GM12878 (cell line): ENCODE data around the gene COQ5. TPM values are rescaled to one million over a fixed set of nuclear protein-coding genes. Genes with fewer than 3 reads are reported as not detected.

Experiments
- ATAC-seq: fragments of 200-7000 bp; cut with Tn5 transposase; 3 replicates; pipeline ENCODE4 v1.9.1; 2020; ENCODE audit warnings: mild to moderate bottlenecking, moderate library complexity
- BruUV-seq: library from RNA; stranded (reverse); fragments of 400-500 nt; replicated peaks from 2 replicates; lab custom pipeline; 2021; lab: Mats Ljungman, UMichigan
- CTCF ChIA-PET: fragments of 300-600 bp; sonication (Branson Sonifier 250); formaldehyde crosslinking; extraction: SDS; loops from one replicate; lab custom pipeline; 2021; ENCODE audit warnings: inconsistent platforms; lab: Yijun Ruan, JAX
- POLR2A ChIA-PET: fragments of 350-600 bp; formaldehyde crosslinking; extraction: SDS; loops from one replicate; lab custom pipeline; 2021; ENCODE audit warnings: inconsistent platforms; lab: Charles Lee
- RAD21 ChIA-PET: fragments of 300-600 bp; sonication (Branson Sonifier 250); formaldehyde crosslinking; loops from one replicate; lab custom pipeline; 2023; ENCODE audit warnings: antibody characterized with exemption; ENCODE audit not compliant: unreplicated experiment; lab: Charles Lee
- SMC1A ChIA-PET: fragments of 300-600 bp; sonication (Branson Sonifier 250); formaldehyde crosslinking; loops from one replicate; lab custom pipeline; 2023; ENCODE audit not compliant: unreplicated experiment, uncharacterized antibody; lab: Charles Lee
- DNase-seq: peaks from one replicate; pipeline ENCODE4 v3.0.0-alpha.2; 2011; ENCODE audit warnings: low read depth, low spot score
- FAIRE-seq: peaks from 3 replicates; lab custom pipeline; 2011; peaks lifted over from hg19 to GRCh38; lab: Jason Lieb, UNC
- H2AFZ ChIP-seq: 2 replicates; pipeline ENCODE4 v1.6.0; 2011; ENCODE audit warnings: low read depth, low read length, control low read depth; ENCODE audit not compliant: control insufficient read depth
- H3K27ac ChIP-seq: 2 replicates; pipeline ENCODE4 v1.5.1; 2011; ENCODE audit warnings: control low read depth; ENCODE audit not compliant: control insufficient read depth, insufficient read depth
- H3K27me3 ChIP-seq, 2 experiments: replicated peaks in 1 of 2; 2 replicates each; pipeline versions ENCODE4 v1.6.0 to v1.6.1; 2011; ENCODE audit warnings: low read length in 1 of 2; ENCODE audit not compliant: control insufficient read depth in 2 of 2, insufficient read depth in 2 of 2
- H3K36me3 ChIP-seq, 2 experiments: 2 replicates each; pipeline ENCODE4 v1.5.1; 2011; ENCODE audit warnings: low read length in 1 of 2; ENCODE audit not compliant: control insufficient read depth in 2 of 2, insufficient read depth in 2 of 2
- H3K4me1 ChIP-seq: 2 replicates; pipeline ENCODE4 v1.6.1; 2011; ENCODE audit warnings: mild to moderate bottlenecking, low read length, moderate library complexity, mixed read lengths; ENCODE audit not compliant: control insufficient read depth, insufficient read depth
- H3K4me2 ChIP-seq: 2 replicates; pipeline ENCODE4 v1.6.0; 2011; ENCODE audit warnings: control low read depth; ENCODE audit not compliant: control insufficient read depth, insufficient read depth
- H3K4me3 ChIP-seq: fragments of 200-600 bp; sonication (generic); 2 replicates; pipeline ENCODE4 v1.5.1; 2016
- H3K79me2 ChIP-seq: 2 replicates; pipeline ENCODE4 v1.6.0; 2011; ENCODE audit warnings: low read length; ENCODE audit not compliant: control insufficient read depth, insufficient read depth
- H3K9ac ChIP-seq: 2 replicates; pipeline ENCODE4 v1.8.0; 2011; ENCODE audit warnings: low read length, control low read depth, mixed read lengths; ENCODE audit not compliant: control insufficient read depth, insufficient read depth
- H3K9me3 ChIP-seq: replicated peaks from 3 replicates; pipeline ENCODE4 v1.5.1; 2011; ENCODE audit warnings: mild to moderate bottlenecking, low read length; ENCODE audit not compliant: control insufficient read depth, insufficient read depth
- H4K20me1 ChIP-seq: 2 replicates; pipeline ENCODE4 v1.6.0; 2011; ENCODE audit not compliant: control insufficient read depth, insufficient read depth
- ATF7 ChIP-seq: fragments of 450-650 bp; IDR thresholded peaks from 2 replicates; pipeline ENCODE4 v1.6.1; 2016; ENCODE audit warnings: low read depth, mild to moderate bottlenecking
- DPF2 ChIP-seq: fragments of 450-650 bp; IDR thresholded peaks from 2 replicates; pipeline ENCODE4 v1.6.1; 2017; ENCODE audit warnings: mild to moderate bottlenecking
- ELK1 ChIP-seq: IDR thresholded peaks from 2 replicates; pipeline ENCODE4 v1.6.1; 2012; ENCODE audit warnings: low read depth, low read length, improper control_type of control experiment
- RB1 ChIP-seq: fragments of 450-650 bp; formaldehyde crosslinking; IDR thresholded peaks from 2 replicates; pipeline ENCODE4 v1.6.1; 2017; ENCODE audit warnings: mild to moderate bottlenecking, borderline replicate concordance
- YBX1 ChIP-seq: fragments of 450-650 bp; IDR thresholded peaks from 2 replicates; pipeline ENCODE4 v1.6.1; 2016; ENCODE audit warnings: antibody characterized with exemption
- ZZZ3 ChIP-seq: IDR thresholded peaks from 2 replicates; pipeline ENCODE4 v1.6.1; 2011; ENCODE audit warnings: low read depth; ENCODE audit not compliant: control insufficient read depth, insufficient read length
- WGBS: methylation state at CpG from one replicate; pipeline ENCODE4 v1.1.6; 2016; ENCODE audit warnings: low lambda C conversion rate; ENCODE audit not compliant: insufficient replicate concordance, insufficient coverage; ENCODE audit errors: missing lambda C conversion rate; 5-methylcytosine and 5-hydroxymethylcytosine counted together
- in situ Hi-C: fragments of 300-500 bp; cut with MboI; formaldehyde crosslinking; loops from 9 replicates; pipeline ENCODE4 v1.14.3; 2018; ENCODE audit warnings: mixed read lengths
- intact Hi-C: fragments of 100-400 bp; cut with micrococcal nuclease; formaldehyde crosslinking; loops from one replicate; pipeline ENCODE4 v1.14.2; 2022; ENCODE audit not compliant: unreplicated experiment
- polyA plus RNA-seq, 11 experiments: library from polyadenylated mRNA; depleted of rRNA in 4 of 11; unstranded in 6 of 11; stranded (reverse) in 5 of 11; fragments of >200 nt; fragmentation: Nextera tagmentation in 4 of 11; fragmentation: Illumina TruSeq in 1 of 11; extraction: Ambion mirVana in 4 of 11; extraction: Trizol in 1 of 11; gene quantifications; 1 replicate in 1 of 11; 2 replicates in 10 of 11; pipeline versions ENCODE4 v1.2.1 to v1.2.3, GENCODE V29; 2011 to 2016; ENCODE audit warnings: inconsistent platforms in 2 of 11, missing spikeins in 2 of 11, low read depth in 1 of 11
- total RNA-seq, 4 experiments: library from RNA; depleted of rRNA in 3 of 4; stranded (reverse); fragments of >200 nt in 3 of 4; fragmentation: Illumina TruSeq in 1 of 4; extraction: Trizol in 1 of 4; gene quantifications; 2 replicates each; pipeline versions ENCODE4 v1.2.1 to v1.2.3, GENCODE V29; 2013 to 2021
- TF ChIP-seq, protein P1 (sequence below): fragments of 450-650 bp; formaldehyde crosslinking; IDR thresholded peaks from 2 replicates; pipeline ENCODE4 v1.4.0; 2022; ENCODE audit warnings: mild to moderate bottlenecking, moderate library complexity

The COQ5 gene
- total and polyA plus RNA-seq, 10 of the 15 experiments (the other 5 are each of a cell fraction or from before 2014, with no cell fraction given): 24.8 to 69.3 (median 37.8) TPM

DNA sequence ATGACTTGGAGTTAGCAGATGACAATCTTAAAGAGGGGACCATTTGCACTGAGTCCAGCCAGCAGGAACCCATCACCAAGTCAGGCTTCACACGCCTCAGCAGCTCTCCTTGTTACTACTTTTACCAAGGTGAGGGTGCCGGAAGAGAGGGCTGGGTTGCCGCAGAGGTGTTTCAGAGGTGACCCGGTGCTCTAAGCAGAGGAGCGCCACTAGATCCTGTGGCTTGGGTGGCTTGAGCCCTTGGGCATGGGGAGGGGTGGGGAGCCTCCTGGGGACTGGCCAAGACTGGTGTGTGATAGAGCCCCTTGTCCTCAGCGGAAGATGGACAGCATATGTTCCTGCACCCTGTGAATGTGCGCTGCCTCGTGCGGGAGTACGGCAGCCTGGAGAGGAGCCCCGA is 34.5 kb upstream of the COQ5 start (continued):
- TF ChIP-seq, protein P1, sequence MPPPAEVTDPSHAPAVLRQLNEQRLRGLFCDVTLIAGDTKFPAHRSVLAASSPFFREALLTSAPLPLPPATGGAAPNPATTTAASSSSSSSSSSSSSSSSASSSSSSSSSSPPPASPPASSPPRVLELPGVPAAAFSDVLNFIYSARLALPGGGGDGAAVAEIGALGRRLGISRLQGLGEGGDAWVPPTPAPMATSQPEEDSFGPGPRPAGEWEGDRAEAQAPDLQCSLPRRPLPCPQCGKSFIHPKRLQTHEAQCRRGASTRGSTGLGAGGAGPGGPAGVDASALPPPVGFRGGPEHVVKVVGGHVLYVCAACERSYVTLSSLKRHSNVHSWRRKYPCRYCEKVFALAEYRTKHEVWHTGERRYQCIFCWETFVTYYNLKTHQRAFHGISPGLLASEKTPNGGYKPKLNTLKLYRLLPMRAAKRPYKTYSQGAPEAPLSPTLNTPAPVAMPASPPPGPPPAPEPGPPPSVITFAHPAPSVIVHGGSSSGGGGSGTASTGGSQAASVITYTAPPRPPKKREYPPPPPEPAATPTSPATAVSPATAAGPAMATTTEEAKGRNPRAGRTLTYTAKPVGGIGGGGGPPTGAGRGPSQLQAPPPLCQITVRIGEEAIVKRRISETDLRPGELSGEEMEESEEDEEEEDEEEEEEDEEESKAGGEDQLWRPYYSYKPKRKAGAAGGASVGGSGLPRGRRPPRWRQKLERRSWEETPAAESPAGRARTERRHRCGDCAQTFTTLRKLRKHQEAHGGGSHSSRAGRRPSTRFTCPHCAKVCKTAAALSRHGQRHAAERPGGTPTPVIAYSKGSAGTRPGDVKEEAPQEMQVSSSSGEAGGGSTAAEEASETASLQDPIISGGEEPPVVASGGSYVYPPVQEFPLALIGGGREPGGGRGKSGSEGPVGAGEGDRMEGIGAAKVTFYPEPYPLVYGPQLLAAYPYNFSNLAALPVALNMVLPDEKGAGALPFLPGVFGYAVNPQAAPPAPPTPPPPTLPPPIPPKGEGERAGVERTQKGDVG (CRISPR knock-in tag): no peak
- no peak for TF ChIP-seq ELK1

GRCh38 chr12:120562906-120563305 is 33.9 kb upstream of the COQ5 start:
- Histone ChIP-seq H3K9me3 (no peaks in the 10 kb centered on the region), H3K79me2 (no peaks in the 10 kb centered on the region), H3K4me1 (no peaks in the 10 kb centered on the region), H3K36me3 (peaks cover 29 to 32% of the 10 kb centered on the region in 2 experiments), H3K9ac (no peak overlapping the region), H3K4me3 (no peak overlapping the region), H2AFZ (no peak overlapping the region), H3K27ac (no peak overlapping the region), H3K4me2 (no peak overlapping the region), H3K27me3 (no peaks in the 10 kb centered on the region), H4K20me1 (no peaks in the 10 kb centered on the region)
- POLR2A ChIA-PET: interaction anchor here (0.5 kb wide), 1 partner anchor 630 kb away, joined by 5 read pairs; no protein-coding TSS in a partner anchor
- CTCF ChIA-PET: interaction anchor here (0.5 kb wide), 1 partner anchor 41 kb away, joined by 3 read pairs; no protein-coding TSS in a partner anchor
- FAIRE-seq (no peak), DNase-seq (no peak), ATAC-seq (no peak)
- RAD21 ChIA-PET: no interaction called here
- in situ Hi-C loops: no loop called here
- intact Hi-C loops: no loop called here
- 96% methylated on average over 8 of the region's 8 CpGs for WGBS
- TF ChIP-seq DPF2 (no peak), RB1 (no peak), YBX1 (no peak), ATF7 (no peak), ZZZ3 (no peak)
- SMC1A ChIA-PET: no interaction called here
- TSS peak; percentile 32 for BruUV-seq
